Pons (tissue), 1 donor: ENCODE measurements around the gene CEPT1.

Source experiments
- DNase-seq: peaks from one replicate; pipeline ENCODE4 v3.0.0-alpha.2; 2016; ENCODE audit warnings: low spot score

CEPT1 gene

DNA sequence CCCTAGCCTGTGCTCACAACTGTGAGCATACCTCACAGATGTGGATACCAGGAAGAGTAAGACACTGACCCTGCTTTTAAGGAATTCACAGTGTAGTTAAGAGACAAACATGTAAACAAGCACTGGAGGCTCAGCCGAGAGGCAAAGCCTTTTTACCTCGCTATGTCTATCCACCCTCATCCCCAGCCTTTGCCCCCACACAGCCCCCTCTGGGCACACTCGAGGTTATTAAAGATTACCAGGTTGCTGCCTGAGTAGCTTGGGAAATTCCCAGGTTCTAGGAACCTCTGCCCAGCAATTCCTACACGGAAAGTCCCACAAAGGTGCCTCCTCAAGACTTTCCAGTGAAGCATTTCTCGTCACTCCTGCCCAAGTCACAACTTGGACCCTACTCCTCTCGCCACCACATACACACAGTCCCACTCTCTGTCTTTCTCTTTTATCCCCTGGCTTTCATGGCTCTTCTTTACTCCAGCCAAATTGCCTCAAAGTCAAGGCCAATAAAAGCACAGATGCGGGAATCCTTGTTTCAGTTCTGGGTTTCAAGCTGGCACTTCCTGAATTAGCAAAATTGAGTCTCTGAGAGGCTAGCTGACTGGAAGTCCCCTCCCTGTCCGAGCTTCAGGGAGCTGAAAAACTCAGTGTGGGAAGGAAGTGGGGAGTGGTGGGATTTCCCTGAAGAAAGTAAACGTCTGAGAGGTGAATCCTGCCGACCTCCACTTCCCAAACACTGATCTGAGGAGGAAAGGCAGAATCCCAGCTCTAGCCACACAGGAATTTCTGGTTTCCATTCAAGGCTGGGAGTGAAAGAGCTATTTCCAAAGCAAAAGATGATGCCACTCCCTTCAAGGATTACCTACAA lies 52.9 kb downstream of the CEPT1 start:
- DNase-seq = peak; percentile 71

DNA sequence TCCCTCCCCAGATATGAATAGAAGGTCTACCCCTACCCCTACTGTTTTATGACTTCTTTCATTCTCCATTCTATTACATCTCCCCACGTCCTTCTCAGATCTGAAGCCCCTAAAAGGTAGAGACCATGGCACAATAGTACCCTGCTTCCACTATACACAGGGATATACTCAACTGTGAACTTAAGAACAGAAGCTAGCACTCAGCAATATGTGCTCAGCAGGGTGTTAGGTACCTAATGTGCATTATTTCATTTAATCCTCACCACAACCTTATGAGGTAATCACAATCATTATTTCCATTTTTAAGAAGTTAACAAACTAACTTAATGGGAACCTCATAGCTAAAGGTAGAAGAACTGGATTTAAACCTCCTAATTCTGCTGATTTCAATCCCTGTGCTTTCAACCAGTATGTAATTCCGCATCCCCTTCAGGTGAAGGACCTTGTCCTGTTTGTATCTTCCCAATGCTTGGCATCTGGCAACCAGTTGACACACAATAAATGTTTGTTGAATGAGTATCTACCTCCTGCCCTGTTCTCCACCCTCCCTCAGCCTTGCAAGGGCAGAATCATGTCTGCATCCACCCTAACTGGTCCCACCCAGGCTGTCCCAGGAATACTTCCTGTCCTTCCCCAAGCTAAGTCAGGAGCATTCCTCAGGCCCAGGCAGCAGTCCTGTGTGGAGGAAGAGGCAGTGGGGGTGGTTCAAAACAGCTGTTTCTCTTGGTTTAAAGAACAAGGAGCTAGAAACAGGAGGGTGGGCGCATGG lies 53.9 kb downstream of the CEPT1 start:
- DNase-seq = no peak

DNA sequence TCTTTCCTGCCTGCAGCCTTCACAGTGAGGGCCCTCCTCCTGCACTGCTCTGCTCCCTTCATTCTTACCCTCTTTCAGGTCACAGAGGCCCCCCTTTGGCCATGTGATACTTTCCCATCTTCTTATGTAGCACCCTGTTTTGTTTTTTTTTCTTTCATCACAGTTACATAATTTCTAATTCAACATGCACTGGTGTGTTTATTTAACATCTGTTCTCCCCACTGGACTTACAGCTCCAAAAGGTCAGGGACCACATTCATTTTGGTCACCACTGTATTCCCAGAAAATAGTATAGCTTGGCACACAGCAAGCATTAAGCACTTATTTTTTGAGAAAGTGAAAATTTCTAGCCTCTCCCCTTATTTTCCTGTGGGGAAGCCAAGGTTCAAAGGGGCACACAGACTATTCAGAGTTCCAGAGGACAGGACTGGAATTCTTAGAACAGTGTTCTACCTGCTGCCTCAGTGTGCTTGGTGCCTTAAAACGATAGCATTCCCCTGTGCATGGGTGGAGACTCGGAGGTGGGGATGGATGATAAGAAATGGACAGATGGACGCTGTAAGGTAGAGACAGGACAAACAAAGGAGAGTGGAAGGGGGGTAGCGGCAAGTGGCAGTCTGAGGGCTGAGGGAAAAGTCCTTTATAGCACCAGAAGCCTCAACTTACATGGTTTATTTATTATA lies 55.1 kb downstream of the CEPT1 start:
- no peak for DNase-seq

DNA sequence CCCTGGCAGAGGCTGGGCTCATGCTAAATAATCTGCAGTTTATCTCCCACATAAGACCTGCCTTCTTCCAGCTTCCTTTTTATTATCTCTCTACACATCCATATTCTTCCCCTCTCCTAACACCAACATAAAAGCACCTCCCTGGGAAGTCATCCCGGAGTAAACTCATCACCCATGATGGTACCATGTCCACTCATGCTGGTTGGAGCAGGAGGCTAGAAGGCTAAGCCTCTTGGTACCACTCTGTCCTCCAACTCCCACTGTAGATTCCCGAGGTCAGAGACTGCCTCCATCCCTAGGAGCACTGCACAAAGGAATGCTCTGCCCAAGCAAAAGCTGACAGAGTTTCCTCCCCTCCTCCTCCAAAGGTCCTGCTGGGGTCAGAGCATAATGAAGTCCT lies 56.2 kb downstream of the CEPT1 start:
- no peak for DNase-seq

DNA sequence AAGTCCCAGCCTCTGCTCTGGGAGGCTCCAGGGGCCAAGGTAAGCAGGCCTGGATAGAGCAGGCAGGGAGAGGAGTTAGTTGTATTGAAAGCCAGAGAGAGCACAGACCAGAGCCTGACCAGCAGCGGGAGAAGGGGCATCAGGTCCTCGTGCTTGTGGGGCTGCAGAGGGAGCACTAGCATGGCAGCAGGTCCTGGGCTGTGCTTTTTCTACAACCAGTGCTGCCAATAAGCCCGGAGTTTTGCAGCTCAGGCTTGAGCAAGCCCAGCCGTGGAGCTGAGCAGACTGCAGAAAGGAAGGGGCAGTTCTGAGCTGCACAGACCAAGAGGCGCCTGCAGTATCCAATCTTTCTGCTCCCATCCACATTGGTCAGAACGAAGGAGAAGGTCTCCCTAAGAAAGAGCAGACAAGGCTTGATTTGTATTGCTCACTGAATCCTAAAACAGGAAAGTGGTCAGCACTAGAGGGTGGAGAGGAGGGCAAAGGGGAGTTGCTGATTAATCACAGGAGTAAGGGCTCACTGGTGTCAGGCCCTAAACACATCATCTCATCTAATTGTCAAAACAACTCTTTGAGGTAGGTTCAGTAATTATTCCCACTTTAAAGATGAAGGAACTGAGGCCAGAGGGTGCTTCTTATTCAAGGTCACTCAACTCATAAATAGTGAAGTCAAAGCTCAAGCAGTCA lies 57.7 kb downstream of the CEPT1 start:
- no peak for DNase-seq

DNA sequence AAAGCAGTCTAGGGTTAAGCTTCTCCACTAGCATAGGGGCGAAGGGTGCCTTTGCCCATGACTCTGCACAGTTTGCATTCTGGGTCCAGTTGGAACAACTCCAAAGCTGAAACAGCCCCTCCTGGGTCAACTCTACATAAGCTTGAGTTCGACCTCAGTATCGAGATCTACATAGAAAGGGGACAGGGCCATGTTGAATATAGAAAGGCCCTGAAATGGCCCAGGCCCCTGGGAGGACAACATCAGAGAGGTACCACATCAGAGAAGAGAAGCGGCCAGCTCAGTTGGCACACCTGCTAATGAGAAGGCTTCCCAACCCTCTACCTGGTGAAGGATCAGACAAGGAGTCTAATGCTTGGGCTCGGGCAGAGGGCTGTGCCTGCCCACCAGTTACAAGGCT lies 58.8 kb downstream of the CEPT1 start:
- DNase-seq = no peak

GRCh38 chr1:111199329-111199728 lies 59.3 kb downstream of the CEPT1 start:
- no peak for DNase-seq

DNA sequence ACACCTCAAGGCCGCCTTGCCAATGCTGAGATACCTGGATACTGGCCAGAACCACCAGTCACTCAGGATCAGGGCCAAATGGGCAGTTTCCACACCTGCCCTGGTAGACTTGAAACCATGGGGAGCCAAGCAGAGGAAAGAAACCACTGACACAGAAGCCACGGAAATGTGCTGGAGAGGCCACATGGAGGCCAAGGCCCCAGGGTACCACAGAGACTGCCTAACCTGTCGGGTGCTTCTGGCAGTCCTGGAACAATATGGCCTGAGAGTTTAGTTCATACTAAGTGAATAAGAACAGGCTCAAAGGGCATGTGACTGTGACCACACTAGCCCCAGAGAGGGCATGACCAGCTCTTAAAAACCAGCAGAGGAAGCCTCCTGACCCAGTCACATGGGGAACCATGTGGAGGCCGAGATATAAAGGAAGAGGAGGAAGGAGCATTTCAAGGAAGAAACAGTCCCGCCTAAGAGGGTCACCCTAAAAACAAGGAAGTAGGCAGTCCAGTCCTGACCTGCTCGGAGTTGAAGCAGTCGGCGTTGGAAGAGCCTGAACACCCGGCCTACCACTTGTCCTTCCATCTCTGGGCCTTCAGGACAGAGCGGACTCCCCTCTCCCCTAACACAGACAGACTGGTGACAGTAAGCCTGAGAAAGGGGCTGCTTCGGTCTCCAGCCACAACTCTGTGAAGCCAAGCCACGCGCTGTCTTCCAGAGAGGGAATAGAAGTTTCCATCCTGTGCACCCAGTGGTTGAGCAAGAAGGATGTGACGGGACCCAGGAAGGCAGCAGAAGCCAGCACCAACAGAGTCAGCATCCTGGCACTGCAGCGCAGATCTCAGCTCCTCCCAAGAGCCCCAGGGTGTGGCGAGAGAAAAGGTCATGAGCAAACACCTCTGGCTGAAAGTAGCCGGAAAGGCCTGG lies 60.1 kb downstream of the CEPT1 start, which contains the start of gene DENND2D:
Gene DENND2D (minus strand): TSS at position 766 of the 921 bp plus-strand sequence. CDS start 187 bp downstream, at position 579.
- peak; percentile 88 for DNase-seq

DNA sequence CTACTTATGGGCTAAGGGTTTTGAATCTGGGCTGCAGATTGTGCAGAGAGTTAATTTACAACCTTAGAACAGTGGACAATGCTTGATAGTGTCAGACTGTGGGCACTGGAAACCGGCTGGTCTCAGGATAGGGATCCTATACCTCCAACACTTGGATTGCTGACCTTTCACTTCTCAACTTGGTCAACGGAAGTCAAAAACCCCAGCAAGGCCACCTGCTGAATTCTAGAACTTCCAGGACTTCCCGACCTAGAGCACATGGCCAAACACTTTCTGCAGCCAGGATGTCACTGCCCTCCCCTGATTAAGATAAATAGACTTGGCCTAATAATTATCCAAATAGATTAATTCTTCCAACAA lies 60.8 kb downstream of the CEPT1 start:
- no peak for DNase-seq

DNA sequence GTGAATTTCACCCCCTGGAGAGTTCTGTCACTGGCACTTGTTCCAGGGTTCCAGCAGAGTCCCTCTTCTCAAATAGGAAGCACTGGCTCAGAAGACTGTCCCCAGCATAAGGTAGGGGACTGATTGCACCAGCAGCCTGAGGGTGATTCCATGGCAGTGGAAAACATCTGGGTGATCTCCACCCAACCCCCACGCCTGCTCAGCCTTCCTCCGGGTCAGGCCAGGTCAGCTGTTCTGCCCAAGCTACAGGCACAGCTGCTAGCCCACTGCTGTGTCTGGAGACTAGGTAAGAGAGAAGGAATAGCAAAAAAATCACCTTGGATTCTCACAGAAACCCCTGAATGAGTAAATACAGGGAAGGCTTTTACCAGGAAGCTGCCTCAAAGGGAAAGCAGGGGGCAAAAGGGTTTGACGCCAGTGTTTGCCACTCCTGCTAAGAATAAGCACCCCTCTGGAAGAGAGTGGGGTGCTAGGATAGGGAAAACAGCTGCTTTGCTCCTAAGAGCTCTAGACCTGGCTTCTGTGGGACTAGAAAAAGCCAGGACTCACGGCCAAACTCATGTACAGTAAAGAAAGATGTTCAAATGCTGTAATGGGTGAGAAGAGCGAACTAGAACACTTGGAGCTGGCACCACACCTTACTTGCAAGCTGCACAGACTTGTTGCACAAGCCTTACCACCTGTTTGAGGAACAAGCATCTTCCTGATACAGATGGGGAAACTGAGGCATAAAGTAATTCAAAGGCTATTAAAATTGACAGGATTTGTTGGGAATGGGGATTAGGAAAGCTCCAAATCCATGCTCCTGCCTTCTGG lies 61.5 kb downstream of the CEPT1 start:
- no peak for DNase-seq

DNA sequence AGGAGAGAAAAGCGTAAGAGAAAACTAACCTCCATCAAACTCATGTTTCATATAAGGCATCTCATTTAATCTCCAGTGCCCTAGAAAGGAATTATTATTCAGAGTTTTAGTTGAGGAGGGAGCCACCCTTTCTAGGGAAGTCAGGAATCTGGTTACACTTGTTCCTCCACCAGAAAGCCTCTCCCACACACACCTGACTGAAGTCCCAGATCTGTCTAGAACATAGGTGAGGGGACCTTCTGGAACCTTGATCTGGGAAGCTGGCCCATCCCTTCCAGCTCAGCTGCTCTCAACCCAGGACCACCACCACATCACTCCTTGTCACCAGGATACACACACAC lies 62.3 kb downstream of the CEPT1 start:
- DNase-seq = no peak

GRCh38 chr1:111202707-111203623 lies 62.9 kb downstream of the CEPT1 start:
- no peak for DNase-seq

DNA sequence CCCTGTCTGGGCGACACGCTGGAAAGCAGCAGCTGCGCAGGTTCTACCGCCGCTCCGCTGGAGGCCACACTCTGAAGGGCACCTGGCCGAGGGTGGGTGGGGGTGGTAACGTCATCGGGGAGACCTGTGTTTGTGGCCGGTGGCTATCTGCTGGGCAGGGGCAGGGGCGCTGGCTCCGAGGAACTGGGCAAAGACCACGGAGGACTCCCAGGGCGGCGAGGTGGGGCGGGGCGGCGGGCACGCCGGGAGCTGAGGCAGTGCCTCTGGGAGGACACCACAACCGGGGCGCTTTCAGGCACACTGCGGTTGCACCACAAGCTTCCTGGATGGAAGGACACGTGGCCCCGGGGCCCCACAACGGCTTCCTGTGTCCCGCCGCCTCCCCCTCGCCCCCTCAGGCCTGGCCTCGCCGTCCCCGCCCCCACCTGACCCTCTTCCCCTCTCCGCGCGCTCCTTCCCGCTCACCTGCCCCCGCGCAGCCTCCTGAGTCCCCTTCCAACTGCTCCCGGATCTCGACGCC lies 63.7 kb downstream of the CEPT1 start:
- DNase-seq = peak; percentile 29

- DNase-seq = no peak
These were observed 64.4 kb downstream of the CEPT1 start for GRCh38 chr1:111204201-111204982.

- peak; percentile 37 for DNase-seq
These were observed 65.1 kb downstream of the CEPT1 start for GRCh38 chr1:111204983-111205713.

GRCh38 chr1:111205714-111206050 lies 65.7 kb downstream of the CEPT1 start:
- no peak for DNase-seq

GRCh38 chr1:111208921-111209320 lies 68.9 kb downstream of the CEPT1 start:
- no peak for DNase-seq
